ENCODE results near the gene PRIMA1.
"Not testable (repeated sequence)": the region's sequence is repeated elsewhere in the genome, so short reads cannot be mapped to it uniquely, and the experiment has no call there.

Gene PRIMA1, protein sequence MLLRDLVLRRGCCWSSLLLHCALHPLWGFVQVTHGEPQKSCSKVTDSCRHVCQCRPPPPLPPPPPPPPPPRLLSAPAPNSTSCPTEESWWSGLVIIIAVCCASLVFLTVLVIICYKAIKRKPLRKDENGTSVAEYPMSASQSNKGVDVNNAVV

DNA sequence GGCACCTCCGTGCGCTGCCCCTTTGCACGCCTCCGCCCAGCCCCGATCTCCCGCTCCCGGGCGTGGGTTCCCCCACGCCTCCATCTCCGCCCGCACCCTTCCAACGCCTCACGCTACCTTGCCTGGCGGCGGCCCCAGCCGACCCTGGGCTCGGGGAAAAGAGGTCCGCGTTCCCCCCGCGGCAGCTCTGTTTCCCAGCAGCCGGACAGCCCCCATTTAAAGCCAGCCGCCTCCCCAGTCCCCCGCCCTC is at the start of gene PRIMA1:
TSS of gene PRIMA1 (minus strand) at position 193 of the 250 bp plus-strand sequence. CDS start 767 bp downstream, outside the sequence.
- no peak for DNase-seq (ENCODE audit: low read depth)

DNA sequence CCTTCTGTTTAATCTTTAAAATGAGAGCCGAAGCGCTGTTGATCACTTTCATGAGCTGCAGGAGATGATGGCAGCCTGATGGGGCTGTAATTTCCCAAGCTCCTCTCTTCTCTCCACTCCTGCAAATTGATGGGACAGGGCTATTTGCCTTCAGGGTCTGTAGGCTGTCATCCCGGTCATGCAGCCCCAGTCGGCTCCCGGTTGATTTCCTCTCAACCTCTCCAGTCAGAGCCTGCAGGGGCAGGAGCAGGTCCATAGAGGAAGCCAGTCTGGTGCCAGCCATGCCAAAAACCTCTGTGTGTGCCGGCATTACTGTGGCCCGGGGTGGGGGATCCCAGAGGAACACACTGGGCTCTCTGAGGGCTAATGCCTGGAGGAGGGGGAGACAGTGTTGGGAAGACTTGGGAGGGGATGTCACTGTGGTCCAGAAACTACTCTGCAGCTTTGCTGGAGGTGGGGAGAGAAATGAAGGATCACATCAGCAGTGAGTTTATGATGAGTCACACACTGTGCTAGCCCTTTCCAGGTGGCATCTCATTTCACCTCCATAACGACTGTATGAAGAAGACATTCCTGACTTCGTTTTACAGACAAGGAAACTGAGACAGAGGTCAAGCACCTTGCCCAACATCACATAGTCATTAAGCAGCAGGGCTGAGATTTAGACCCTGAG is 46.5 kb upstream of the PRIMA1 start:
- DNase-seq (ENCODE audit: low read depth) = no peak

DNA sequence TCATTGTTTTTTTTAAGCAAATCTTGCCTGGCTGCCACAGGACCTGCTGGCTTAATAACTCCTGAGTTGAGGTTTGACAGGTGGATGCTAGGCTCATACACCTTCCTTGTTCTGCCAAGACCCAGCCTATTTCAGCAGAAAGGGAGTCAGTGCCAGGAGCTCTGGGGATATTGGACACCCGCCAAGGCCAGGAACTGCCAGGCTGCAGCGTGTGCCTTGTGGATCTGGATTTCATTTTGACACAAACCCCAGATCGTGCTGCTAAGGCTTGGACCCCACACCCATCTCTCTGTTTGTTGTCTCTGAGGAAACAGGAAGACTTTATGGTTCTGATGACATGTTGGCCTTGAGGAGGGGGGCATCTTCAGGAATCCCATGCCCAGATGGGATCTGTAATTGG is 44.4 kb upstream of the PRIMA1 start:
- DNase-seq (ENCODE audit: low read depth) = no peak

DNA sequence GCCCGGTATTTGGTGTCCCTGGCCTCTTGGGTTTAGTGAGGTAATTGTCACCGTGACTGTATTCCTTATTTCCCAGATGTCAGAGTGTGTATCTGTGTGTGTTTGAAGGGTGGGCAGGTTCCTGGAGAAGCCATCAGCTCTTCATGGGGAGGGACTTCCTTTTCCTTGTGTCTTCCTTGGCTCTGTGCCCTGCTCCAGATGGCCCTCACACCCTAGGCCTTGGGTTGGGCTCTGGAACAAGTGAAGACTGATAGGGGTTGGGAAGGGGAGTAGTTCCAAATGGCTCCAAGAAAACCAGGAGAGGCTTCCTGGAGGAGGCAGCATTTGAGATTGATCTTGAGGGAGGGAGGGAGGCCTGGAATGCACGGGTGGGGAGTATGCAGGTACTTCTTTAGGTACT is 43.8 kb upstream of the PRIMA1 start:
- DNase-seq (ENCODE audit: low read depth) = no peak

DNA sequence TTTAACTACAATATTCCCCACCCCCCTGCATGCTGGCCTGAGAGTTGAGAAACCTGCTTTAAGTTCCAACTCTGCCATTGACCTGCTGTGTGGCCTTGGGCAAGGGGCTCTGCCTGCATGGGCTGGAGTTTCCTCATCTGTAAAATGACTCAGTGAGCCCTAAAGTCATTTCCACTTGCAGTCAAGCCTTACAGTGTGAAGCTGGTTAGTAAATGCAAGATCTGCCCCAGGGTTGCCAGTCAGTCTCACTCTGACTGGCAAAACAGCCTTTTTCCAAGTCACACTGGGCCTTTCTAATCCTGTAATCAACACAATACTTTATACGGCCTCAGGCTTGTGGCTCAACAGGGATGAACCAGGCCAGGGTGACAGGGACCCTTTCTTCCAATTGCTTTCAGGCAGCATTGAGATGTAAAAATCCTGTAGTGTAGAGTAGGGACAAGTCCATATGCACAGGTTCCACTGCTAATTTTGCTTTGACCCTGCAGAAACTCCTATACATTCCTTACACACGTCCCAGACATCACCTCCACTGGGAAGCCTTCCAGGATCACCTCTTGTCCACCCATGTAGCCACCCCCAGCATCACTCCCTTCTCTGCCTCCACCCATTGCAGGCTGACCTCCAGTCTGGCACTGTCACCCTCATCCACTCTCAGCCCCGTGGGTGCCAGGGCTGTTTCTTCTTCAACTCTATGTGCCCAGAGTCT is 42.6 kb upstream of the PRIMA1 start:
- no peak for DNase-seq (ENCODE audit: low read depth)

DNA sequence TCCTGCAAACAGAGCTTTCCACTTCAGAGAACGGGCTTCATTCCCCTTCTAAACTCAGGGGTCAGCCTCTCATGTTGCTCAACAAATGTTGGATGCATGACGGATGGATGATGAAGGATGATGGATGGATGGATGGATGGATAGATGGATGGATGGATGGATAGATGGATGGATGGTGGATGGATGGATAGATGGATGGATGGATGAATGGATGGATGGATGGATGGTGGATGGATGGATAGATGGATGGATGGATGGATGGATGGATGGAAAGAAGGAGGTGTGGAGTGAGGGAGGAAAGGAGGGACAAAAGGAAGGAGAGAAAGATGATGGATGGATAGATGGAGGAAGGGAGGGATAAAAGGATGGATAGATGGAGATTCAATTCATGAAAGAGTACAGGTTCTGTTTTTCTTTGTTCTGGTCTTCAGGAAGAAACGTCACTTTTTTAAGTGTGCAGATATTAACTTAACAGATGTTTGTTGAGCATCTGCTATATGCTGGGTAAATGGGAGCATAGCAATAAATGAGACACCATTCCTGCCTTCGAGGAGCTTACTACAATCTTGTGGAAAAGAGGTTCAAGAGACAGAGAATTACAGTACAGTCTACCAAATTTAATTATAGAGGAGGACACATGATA is 41.7 kb upstream of the PRIMA1 start:
- DNase-seq (ENCODE audit: low read depth) = no peak

DNA sequence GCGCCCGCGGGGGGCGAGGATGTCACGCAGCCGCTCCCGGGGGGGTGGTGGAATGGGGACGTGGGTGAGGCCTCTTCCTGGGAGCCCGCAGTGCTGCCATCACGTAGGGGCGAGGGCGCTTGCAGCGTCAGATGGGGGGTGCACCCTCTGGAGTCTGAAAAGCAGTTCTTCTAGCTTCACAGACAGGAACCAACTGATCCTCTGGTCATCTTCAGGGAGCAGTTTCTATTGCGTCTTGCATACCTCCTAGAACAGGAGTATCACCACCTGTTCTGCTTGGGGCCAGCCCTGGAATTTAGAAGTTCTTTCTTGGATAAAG is 36.9 kb upstream of the PRIMA1 start:
- DNase-seq (ENCODE audit: low read depth) = no peak

DNA sequence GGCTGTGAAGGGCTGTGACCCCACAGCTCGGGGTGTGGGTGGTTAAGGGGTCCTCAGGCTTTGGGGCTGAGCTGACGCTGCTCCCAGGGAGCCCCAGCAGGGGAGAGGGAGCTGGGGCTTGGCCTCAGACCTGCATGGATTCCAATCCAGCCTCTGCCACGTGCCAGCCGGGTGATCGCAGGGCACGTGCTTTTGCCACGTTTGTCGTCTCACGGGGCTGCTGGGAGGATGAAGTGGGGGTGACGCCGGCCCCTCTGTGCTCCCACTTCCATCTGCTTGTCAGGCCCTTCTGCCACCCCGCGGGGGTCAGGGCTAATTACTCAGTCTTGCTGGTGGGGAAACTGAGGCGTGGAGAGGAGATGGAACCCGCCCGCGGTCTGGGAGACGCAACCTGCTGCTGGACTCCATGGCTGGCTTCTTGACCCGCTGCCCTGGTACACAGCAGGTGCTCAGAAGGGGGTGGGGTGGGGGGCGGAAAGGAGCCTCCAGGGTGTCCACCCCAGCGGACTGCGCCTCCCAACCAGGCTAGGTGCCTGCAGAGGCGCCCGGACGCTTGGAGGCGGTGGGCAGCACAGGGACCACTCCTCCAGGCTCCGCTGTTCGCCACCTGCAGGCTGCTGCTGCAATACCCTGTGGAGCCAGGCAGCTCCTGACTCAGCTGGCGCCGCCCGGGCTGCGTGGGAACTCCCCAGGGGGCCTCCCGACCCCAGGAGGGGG is 36.4 kb upstream of the PRIMA1 start:
- no peak for DNase-seq (ENCODE audit: low read depth)

DNA sequence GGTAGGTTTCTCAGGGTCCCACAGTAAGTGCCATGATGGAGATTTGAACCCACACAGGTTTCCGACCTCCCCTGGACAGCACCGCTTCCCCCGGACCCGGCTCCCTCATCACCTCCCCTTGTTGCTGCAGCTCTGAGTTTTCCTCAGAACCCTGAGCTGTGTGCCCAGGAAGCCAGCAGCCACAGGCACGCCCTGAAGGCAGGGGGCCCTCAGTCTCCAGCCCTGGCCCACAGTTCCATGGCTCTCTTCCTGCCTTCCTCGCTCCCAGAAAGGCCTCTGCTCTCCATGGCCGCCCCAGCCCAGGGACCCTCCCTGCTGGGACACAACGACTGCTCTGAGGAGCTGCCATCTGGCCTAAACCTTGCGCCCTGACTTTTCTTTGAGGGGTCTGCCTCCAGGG is 35.8 kb upstream of the PRIMA1 start:
- DNase-seq (ENCODE audit: low read depth) = no peak

DNA sequence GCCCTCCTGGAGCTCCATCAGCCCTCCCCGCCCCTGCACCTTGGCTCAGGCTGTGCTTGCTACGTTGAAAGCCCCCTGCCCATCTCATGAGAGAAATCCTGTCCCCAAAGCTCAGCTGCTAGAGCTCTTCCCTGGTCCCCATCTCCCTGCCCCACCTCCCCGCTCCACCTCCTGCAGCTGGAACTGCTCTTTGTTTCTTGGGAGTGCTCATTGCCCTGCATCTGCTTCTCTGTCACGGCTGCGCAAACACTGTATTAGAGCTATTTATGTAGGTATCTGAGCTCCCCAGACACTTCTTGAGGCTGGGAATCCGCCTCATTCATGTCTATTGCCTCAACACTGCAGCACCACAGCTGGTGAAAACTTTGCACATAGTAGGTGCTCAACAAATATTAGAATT is 32.8 kb upstream of the PRIMA1 start:
- DNase-seq (ENCODE audit: low read depth) = no peak

DNA sequence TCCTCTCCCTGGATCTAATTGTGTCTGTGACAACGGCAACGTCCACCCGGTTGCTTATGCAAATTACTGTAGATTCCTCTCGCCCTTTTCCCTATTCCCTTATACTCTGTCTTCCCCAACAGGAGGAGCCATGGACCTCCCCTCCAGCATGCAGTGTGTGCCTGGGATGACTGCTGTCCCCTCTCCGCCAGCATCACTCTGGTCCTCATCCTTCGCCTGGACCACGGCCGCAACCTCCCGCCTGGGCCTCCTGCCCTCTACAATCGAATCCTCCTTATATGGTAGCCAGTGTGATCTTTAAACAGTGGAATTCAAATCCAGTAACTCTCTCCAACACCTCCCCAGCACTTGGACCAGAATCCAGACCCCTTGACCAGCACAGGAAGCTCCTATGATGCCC is 30.6 kb upstream of the PRIMA1 start:
- no peak for DNase-seq (ENCODE audit: low read depth)

DNA sequence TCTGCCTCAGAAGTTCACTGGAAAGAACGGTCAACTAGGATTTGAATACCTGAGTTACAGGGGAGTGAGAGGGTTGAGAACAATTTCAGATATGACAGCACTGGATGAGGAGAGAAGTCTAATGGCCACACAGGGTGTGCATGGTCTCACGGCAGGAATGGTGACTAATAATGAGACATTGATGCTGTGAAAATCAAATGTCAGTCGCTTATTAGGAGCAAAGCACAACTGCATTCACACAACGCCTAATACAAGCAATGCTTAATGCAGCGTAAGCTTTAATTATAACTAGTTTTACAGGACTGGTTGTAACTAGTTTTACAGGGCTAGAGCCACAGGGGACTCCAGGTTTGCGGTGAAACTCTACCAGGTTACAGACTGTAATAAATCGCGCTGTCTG is 23.4 kb upstream of the PRIMA1 start:
- no peak for DNase-seq (ENCODE audit: low read depth)

DNA sequence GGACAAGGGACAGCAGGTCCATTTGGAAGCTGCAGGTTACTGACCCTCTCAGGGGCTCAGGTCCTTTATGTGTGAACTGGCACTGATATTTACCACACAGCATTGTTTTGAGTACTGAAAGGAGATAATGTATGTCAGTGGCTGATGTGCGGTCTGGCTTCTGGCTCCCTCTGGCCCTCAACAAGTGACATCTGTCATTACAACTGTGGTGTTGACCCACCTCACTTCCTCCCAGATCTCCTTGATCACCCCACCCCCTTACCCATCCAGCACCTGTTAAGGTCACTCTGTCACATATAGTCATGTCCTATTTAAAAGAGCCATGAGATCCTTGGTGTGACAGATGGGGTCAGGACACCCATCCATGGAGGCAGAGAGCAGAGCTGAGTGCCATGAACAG is 22.7 kb upstream of the PRIMA1 start:
- no peak for DNase-seq (ENCODE audit: low read depth)

DNA sequence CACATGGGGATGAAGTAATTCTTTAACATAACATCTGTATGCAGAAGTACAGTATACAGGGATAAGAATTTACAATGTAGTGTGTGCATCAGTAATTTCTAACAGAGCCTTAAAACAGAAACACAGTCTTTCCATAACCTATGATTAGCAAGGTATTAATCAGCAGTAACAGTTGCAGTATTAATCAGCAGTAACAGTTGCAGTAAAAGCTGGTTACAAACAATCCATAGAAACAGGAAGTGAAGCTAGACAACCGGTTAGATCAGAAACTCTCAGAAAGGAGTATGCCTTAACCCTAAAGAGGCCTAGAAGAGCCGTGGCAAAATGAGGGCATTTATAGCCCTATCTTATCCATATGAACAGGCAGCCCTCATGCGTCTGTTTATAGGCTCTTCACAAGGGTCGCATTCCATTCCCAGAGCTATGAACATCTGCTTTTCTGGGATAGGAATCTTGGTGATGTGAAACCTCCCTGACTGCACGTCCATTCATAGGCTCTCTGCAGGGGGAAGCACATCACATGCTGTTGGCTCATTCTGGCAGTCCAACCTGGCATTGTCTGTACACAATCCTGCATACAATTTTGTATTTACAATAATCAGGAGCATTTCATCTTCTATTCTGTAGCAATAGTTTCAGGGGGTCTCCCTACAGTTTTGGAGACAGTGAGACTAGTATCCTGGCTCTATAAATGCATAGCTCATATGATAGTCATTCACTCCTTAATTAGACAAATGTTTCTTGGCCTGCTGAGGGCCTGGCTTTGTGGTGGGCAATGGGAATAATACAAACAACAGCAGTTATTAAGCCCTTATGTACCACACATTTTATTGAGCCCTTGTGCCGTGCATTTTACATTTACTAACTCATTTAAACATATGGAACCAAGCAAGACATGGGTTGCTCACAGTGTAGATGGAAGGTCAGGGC is 21.5 kb upstream of the PRIMA1 start:
- not testable (repeated sequence) for DNase-seq (ENCODE audit: low read depth)

DNA sequence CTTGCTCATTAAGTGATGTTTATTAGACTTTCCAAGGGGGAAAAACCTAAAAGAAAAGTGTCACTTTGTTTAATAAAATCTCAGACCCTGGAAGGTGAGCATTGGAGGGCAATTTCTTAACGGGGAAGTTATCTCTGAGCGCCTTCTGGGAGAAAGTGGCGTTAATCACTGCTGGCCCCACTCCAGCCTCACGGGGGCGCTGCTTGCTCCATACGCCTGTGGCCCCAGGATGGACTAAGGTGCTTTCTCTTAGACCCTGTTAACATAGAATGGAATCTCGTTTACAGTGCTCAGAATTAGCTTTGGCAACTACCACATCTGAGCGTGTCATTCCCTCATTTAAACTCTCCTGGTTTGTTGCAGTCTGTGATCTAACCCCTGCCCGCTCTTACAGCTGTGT is 16.4 kb upstream of the PRIMA1 start:
- DNase-seq (ENCODE audit: low read depth) = no peak

DNA sequence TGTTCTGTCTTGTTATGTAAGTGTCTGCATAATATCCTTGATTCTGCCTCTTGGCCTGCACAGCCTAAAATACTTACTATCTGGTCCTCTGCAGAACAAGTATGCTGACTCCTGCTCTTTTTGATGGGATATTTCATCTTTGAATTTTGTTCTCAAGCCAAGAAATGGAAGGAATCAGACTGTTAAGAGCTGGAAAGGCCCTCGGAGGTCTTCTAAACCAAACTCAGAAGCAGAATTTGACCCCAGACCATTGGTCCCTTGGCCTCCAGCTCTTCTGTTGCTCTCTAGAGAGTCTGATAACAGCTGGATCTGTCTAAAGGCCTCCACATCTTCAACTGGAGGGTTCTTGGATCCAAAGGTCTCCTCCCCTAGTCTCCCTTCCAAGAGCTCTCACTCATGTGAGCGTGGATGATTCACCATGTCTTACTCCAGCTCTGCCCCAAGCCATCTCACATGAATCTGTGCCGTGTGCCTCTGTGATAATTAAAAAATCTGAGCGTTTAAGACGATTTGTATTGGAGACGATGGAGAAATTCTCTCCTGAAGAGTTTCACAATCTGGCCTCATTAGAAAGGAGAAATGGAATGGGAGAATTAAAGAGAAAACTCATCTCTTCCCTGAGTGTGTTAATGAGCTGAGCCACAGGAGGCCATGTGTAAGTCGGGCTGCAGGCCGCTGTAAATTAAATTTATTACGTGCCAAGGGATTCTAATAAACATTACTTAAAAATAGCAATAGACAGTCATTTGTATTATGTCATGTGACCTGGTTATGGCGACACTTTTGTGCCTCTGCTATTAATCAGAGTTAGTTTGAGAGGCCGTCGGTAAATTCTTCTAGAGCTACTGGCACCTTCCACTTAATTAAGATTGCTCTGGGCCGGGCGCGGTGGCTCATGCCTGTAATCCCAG is 15.4 kb upstream of the PRIMA1 start:
- no peak for DNase-seq (ENCODE audit: low read depth)

DNA sequence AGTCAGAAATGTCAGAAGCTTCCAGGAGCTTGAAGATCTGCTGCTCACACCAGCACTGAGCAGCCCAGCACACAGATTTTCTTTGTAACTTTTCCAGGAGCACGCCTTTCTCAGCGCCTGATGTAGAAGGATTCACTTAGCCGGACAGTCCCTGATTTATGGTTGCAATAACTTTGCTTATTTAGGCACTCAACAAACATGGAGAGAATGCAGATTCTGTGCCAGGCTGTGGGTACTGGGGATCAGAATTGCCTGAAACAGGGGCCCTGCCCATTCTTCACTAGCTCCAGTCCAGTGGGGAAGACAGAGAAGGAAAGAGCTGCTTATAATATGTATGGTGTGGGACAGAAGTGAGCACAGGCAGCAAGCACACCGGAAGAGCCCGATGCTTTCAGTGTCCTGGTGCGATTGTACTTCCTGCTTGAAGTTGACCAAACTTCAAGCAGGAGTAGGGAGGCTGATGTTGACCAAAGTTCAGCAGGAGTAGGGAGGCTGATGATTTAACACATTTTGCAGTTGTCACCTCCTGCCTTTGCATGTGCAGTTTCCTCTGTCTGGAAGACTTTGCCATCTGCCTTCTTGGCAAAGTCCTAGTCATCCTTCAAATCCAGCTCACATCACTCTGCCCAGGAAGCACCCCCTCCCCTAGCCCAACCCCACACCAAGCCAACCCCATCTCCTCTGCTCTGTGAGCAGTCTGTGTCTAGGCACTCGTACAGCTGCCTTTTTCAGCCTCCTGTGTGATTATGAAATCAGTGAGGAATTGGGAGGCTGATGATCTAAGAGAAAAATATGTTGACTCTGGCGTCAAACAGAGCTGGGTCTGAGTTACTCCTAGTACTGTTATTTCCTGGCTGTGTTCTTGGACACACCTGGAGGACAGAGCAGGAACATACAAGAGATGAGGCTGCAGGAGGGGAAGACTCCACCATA is 12.0 kb upstream of the PRIMA1 start:
- DNase-seq (ENCODE audit: low read depth) = no peak

DNA sequence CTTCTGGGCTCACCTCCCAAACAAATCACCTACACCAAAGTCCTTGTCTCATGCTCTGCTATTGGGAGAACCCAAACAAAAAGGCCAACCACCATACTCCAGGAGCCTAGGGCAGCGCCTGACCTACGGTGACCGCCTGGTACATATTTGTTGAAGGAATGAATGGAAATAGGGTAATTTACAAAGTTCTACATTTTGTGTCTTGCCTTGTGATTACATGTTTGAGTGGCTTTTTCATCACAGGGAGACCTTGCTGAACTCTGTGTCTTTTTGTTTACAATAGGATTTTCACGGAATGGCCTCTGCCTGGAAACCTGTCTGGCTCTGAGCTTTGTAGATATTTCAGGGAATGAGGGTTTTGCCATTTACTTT is 11.3 kb upstream of the PRIMA1 start:
- no peak for DNase-seq (ENCODE audit: low read depth)

DNA sequence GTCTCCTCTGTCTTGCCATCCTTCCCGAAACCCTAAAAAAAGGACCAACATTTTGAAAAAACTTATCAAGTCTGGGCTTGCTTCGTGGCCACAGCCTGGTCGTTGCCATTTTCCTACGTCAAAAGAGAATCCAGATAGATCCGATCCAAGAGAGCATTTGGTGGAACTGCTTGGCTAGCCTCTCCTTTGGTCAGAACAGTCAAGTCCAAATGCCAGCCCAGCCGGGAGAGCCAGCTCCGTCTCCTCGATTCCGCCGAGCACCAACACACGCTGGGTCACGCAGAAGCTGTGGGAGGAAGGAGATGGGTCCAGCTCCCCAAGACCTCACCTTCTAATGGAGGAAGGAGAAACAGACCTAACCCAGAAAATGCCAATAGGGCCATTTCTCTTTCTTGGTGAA is 9.3 kb upstream of the PRIMA1 start:
- DNase-seq (ENCODE audit: low read depth) = no peak

DNA sequence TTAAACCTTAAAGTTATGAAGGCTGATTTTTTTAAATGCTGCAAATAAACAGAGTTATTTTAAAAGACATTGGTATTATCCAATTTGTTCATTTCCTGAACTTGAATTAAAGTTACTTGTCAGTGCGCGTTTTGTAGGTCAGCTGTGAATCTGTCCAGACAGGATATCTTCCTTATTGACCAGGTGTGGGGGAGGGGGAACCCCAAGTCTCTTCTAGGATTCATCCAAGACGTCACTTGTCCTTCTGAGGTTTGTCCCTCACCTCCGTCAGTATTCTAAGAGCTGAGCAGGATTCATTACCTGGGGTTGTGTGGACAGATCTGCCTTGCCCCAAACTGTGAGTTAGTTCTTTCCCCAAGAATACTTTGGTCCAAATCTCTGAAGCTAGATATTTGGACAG is 8.8 kb upstream of the PRIMA1 start:
- no peak for DNase-seq (ENCODE audit: low read depth)
